Upper lobe of left lung (tissue), 4 donors: Measurements from ENCODE around the gene GFER.

Source experiments
- CTCF ChIP-seq, 6 experiments: fragments of 450-650 bp in 4 of 6; fragments of 200-600 bp in 2 of 6; sonication (generic) in 2 of 6; IDR thresholded peaks; one replicate each; pipeline ENCODE4 v1.5.1; 2016 to 2019; ENCODE audit warnings: antibody characterized with exemption in 6 of 6
- POLR2A ChIP-seq, 4 donors: fragments of 450-650 bp; IDR thresholded peaks; one replicate each; pipeline ENCODE4 v1.5.1; 2016 to 2017; ENCODE audit warnings: antibody characterized with exemption in 4 of 4, mild to moderate bottlenecking in 2 of 4

- TF ChIP-seq CTCF (IDR thresholded peaks at IDR 0.05) (peak in 1 of 6 experiments; percentile 45), POLR2A (IDR thresholded peaks at IDR 0.05) (no peak)
These were observed 20.0 kb upstream of the GFER start for GRCh38 chr16:1963806-1964505.
